Stimulated activated effector memory CD8-positive, alpha-beta T cell treated with anti-CD3 and anti-CD28 coated beads, Interleukin-12 subunit alpha, Interleukin-12 subunit beta, amount 100 ng/mL, for 72 hours (primary cell): ENCODE data around the gene CTNND2.

ENCODE experiments used
- ATAC-seq: fragments of 150-1000 bp; cut with Tn5 transposase; 2 replicates; pipeline ENCODE4 v1.10.0; 2021
- DNase-seq, 2 donors: peaks; one replicate each; pipeline ENCODE4 v3.0.0; 2021 to 2022; ENCODE audit warnings: low spot score in 2 of 2
- H3K27ac Mint-ChIP-seq: one replicate; pipeline ENCODE4 v1.8.0; 2022; ENCODE audit warnings: mild to moderate bottlenecking, mixed read lengths
- H3K36me3 Mint-ChIP-seq: one replicate; pipeline ENCODE4 v1.8.0; 2022; ENCODE audit warnings: mild to moderate bottlenecking, mixed read lengths
- H3K4me1 Mint-ChIP-seq: one replicate; pipeline ENCODE4 v1.8.0; 2022; ENCODE audit warnings: mixed read lengths
- H3K4me3 Mint-ChIP-seq: one replicate; pipeline ENCODE4 v1.8.0; 2022; ENCODE audit warnings: mild to moderate bottlenecking, mixed read lengths
- H3K9me3 Mint-ChIP-seq: one replicate; pipeline ENCODE4 v1.8.0; 2022; ENCODE audit warnings: mixed read lengths

Gene CTNND2

DNA sequence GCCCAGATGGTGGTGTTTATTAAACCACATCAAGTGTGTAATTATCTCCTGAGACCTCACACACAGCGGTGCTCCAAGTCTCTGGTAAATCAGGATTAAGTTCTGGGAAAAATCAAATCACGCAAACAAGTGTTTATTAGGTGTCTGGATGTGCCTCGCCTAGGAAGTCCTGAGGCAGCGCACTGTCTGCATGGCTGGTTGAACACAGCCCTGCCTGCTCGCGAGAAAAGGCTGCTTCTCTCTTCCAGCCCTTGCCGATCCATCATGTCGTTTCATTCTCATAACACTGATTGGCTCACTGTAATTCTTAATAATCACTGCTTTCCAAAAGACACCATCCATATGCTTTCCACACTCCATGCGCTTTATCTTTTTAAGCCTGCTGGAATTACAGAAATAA lies 913.6 kb downstream of the CTNND2 start:
- Mint-ChIP-seq H3K4me1 (peaks cover 11% of the 10 kb centered on the region), H3K27ac (no peak overlapping the region)

GRCh38 chr5:10989577-10990263 lies 914.5 kb downstream of the CTNND2 start:
- no peak overlapping the region for H3K27ac Mint-ChIP-seq
- no peaks in the 10 kb centered on the region for H3K36me3 Mint-ChIP-seq
- peaks cover 11% of the 10 kb centered on the region for H3K4me1 Mint-ChIP-seq
- no peaks in the 10 kb centered on the region for H3K9me3 Mint-ChIP-seq
- no peak for ATAC-seq
- no peak for DNase-seq
- no peak overlapping the region for H3K4me3 Mint-ChIP-seq

More for the DNA sequence above, 913.6 kb downstream of the CTNND2 start:
- ATAC-seq (no peak), DNase-seq (no peak)
- Mint-ChIP-seq H3K9me3 (no peaks in the 10 kb centered on the region), H3K36me3 (no peaks in the 10 kb centered on the region), H3K4me3 (no peak overlapping the region)

DNA sequence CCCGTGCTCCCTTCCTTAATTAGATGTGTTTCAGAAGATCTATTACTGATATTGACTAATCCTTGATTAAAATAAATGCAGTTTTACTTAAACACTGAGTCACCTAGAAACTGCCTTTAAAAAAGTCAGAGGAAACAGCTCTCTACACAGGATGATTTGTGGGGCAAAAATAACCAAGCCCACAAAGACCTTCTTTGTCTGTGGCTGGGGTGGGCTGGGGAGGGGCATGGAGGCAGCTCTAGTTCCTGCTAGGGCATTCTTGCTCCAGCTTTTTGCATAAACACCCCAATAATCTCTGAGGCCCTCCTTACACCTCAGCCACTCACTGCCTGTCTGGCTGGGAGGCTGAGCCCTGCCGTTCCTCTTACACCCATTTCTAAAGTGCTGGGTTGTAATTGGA lies 915.6 kb downstream of the CTNND2 start:
- no peak overlapping the region for H3K4me3 Mint-ChIP-seq
- no peak for ATAC-seq
- H3K27ac Mint-ChIP-seq, result no peak overlapping the region
- H3K9me3 Mint-ChIP-seq, result no peaks in the 10 kb centered on the region
- peaks cover 11% of the 10 kb centered on the region for H3K4me1 Mint-ChIP-seq
- DNase-seq, result no peak
- no peaks in the 10 kb centered on the region for H3K36me3 Mint-ChIP-seq

DNA sequence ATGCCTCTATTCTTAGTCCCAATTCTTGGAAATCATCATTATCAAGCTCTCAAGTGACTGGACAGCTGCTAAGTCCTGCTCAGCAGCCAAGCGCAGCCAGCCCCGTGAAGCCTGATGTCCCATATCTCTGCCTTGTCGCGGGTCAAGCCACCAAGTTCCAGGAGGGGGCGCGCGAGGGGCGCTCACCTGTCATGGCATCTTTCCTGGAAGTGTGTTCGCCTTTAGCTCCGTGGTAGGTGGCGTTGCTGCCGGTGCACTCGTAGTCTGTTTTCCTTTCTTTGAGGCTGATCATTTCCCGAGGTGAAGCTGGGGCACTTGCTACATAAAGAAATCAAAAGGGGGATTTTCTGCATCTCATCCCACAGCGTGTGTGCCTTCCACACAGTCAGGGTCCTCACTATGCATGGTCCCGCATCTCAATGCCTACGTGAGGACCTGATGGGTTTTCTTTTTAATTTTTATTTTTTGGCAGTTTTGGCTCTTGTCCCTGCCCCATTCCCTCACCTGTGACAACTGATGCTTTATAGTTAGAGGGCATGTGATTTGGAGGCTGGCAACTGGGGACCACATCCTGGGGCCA lies 916.2 kb downstream of the CTNND2 start:
- no peaks in the 10 kb centered on the region for H3K36me3 Mint-ChIP-seq
- H3K4me3 Mint-ChIP-seq, result no peak overlapping the region
- DNase-seq (peak; percentile 51 to 76), ATAC-seq (peak; percentile 74)
- no peak overlapping the region for H3K27ac Mint-ChIP-seq
- no peaks in the 10 kb centered on the region for H3K9me3 Mint-ChIP-seq
- peaks cover 11% of the 10 kb centered on the region for H3K4me1 Mint-ChIP-seq

DNA sequence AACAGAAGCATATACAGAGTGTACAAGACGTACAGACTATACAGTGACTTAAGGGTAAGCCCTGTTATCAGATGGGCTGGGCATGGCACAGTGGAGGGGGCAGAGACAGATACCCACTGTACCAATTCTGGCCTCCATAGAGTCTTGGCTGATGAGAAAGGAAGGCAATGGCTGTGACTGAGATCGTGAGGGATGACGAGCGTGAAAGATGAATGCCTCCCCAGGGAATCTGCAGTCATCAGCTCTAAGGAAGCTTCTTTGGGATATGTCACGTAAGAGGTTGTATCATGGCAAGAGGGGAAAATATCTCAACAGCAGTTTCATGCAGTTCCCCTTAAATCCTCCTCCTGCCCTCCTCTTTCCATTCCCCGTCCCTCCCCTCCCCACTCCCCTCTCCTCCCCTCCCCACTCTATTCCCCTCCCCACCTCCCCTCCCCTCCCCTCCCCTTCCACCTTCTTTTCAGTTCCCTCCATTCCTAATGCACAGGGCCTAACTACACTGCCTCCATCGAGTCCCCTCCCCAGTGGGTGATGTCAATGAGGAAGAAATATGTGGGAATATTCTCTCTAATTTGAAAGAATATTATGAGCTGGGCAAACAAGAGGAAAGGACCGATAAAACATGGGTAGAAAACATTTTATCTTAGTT lies 916.8 kb downstream of the CTNND2 start:
- no peaks in the 10 kb centered on the region for H3K9me3 Mint-ChIP-seq
- peaks cover 11% of the 10 kb centered on the region for H3K4me1 Mint-ChIP-seq
- DNase-seq (no peak), ATAC-seq (no peak)
- H3K36me3 Mint-ChIP-seq, result no peaks in the 10 kb centered on the region
- no peak overlapping the region for H3K4me3 Mint-ChIP-seq
- no peak overlapping the region for H3K27ac Mint-ChIP-seq

- Mint-ChIP-seq H3K4me3 (no peak overlapping the region), H3K36me3 (no peaks in the 10 kb centered on the region), H3K9me3 (no peaks in the 10 kb centered on the region), H3K4me1 (peaks cover 11% of the 10 kb centered on the region), H3K27ac (no peak overlapping the region)
- ATAC-seq, result no peak
- DNase-seq, result no peak
These were observed 918.5 kb downstream of the CTNND2 start for GRCh38 chr5:10985721-10986110.

GRCh38 chr5:10985091-10985720 lies 919.0 kb downstream of the CTNND2 start:
- Mint-ChIP-seq H3K27ac (no peak overlapping the region), H3K36me3 (no peaks in the 10 kb centered on the region), H3K9me3 (no peaks in the 10 kb centered on the region), H3K4me1 (peaks cover 11% of the 10 kb centered on the region), H3K4me3 (no peak overlapping the region)
- ATAC-seq, result no peak
- DNase-seq, result no peak

GRCh38 chr5:10984021-10984715 lies 920.1 kb downstream of the CTNND2 start:
- peaks cover 11% of the 10 kb centered on the region for H3K4me1 Mint-ChIP-seq
- ATAC-seq (no peak), DNase-seq (no peak)
- H3K4me3 Mint-ChIP-seq, result no peak overlapping the region
- H3K27ac Mint-ChIP-seq, result no peak overlapping the region
- H3K9me3 Mint-ChIP-seq, result no peaks in the 10 kb centered on the region
- H3K36me3 Mint-ChIP-seq, result no peaks in the 10 kb centered on the region

DNA sequence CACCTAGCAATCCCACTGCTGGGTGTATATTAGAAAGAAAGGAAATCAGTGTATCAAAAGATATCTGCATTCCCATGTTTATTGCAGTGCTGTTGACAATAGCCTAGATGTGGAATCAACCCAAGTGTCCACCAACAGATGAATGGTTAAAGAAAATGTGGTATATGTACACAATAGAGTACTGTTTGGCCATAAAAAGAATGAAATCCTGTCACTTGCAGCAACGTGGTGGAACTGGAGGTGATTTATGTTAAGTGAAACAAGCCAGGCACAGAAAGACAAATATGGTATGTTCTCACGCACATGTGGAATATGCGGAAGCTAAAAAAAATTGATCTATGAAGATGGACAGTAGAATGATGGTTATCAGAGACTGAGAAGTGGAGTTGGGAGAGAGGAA lies 921.6 kb downstream of the CTNND2 start:
- no peaks in the 10 kb centered on the region for H3K4me1 Mint-ChIP-seq
- no peak overlapping the region for H3K4me3 Mint-ChIP-seq
- H3K27ac Mint-ChIP-seq, result no peak overlapping the region
- H3K9me3 Mint-ChIP-seq, result no peaks in the 10 kb centered on the region
- ATAC-seq (no peak), DNase-seq (no peak)
- no peaks in the 10 kb centered on the region for H3K36me3 Mint-ChIP-seq

DNA sequence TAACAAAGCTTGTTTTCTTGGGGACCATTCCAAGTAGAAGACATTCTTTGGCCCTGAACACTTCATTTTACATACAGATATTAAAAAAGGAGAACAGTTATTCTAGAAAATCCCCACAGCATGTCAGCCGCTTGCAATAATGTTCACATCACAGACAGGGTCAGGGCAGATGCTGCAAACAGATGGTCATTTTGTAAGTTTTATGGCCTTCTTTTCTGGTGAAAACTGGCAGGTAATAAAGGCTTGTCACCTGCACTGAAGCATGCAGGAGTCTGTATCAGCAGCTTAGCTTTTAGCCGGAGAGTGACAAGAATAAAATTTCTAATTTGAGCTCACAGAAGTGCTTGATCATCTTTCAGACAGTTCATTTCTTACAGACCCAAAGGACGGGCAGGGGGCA lies 922.3 kb downstream of the CTNND2 start:
- Mint-ChIP-seq H3K4me3 (no peak overlapping the region), H3K4me1 (no peaks in the 10 kb centered on the region), H3K9me3 (no peaks in the 10 kb centered on the region), H3K27ac (no peak overlapping the region), H3K36me3 (no peaks in the 10 kb centered on the region)
- ATAC-seq (no peak), DNase-seq (no peak)

DNA sequence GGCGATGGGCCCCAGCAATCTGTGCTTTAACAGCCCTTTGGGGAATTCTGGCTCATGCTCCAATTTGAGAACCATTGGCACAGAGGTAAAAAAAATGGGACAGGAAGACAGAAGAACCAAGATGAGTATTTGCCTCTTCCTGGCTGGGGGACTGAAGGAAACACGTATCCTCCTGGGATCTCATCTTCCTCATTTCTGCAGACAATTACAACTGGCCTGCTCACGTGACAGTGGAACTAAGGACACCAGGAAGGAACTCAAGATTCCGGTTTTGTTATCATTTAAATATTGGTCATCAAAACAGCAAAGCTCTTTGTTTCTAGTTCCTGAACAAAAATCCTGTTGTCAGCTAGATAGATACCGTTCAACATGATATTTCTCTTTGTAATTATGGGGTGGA lies 927.2 kb downstream of the CTNND2 start:
- DNase-seq (no peak), ATAC-seq (no peak)
- no peak overlapping the region for H3K27ac Mint-ChIP-seq
- H3K9me3 Mint-ChIP-seq, result no peaks in the 10 kb centered on the region
- H3K4me1 Mint-ChIP-seq, result no peaks in the 10 kb centered on the region
- no peak overlapping the region for H3K4me3 Mint-ChIP-seq
- H3K36me3 Mint-ChIP-seq, result no peaks in the 10 kb centered on the region

DNA sequence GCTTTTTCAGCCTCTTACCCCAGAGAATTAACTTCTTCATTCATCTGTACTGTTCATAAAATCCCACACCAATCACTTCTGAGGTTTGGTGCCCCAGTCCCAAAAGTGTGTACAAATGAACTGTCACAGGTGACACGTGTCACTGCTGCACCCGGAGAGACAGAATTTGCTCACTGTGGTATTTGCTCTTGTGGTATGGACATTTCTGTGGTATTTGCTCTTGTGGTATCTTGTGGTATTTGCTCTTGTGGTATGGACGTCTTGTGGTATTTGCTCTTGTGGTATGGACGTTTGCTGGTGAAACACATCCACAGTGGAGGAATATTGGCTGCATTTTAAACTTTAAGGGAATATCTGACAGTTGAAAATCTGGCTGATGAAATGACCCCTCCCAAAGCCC lies 928.3 kb downstream of the CTNND2 start:
- Mint-ChIP-seq H3K27ac (no peak overlapping the region), H3K4me1 (no peaks in the 10 kb centered on the region)

DNA sequence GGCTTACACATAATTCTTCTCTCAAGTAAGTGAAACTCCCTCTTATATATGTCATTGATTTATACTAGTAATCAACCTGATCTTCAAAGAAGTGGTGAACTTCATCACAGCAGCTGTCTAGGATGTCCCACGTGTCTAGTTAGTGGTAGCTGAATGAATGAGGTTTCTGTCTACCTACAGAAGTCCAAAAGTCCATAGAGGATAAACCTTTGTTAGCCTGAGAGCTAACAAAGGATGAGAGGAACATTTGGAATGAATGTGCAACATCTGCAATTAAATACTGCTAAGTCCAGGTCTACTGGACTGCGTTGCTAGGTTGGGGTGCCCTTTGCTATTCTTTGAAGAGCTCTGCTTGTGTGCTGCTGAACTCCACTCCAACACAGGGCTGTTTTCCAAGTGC lies 929.4 kb downstream of the CTNND2 start:
- DNase-seq (no peak), ATAC-seq (no peak)
- Mint-ChIP-seq H3K9me3 (no peaks in the 10 kb centered on the region), H3K4me1 (no peaks in the 10 kb centered on the region), H3K36me3 (no peaks in the 10 kb centered on the region), H3K4me3 (no peak overlapping the region), H3K27ac (no peak overlapping the region)

More for the DNA sequence above, 928.3 kb downstream of the CTNND2 start:
- Mint-ChIP-seq H3K9me3 (no peaks in the 10 kb centered on the region), H3K4me3 (no peak overlapping the region), H3K36me3 (no peaks in the 10 kb centered on the region)
- DNase-seq (no peak), ATAC-seq (peak; percentile 28)

GRCh38 chr5:10973316-10973715 lies 930.9 kb downstream of the CTNND2 start:
- no peak overlapping the region for H3K4me3 Mint-ChIP-seq
- no peaks in the 10 kb centered on the region for H3K36me3 Mint-ChIP-seq
- H3K4me1 Mint-ChIP-seq, result no peaks in the 10 kb centered on the region
- H3K27ac Mint-ChIP-seq, result no peak overlapping the region
- ATAC-seq (no peak), DNase-seq (no peak)
- H3K9me3 Mint-ChIP-seq, result no peaks in the 10 kb centered on the region

GRCh38 chr5:10969684-10970180 lies 934.5 kb downstream of the CTNND2 start:
- no peaks in the 10 kb centered on the region for H3K9me3 Mint-ChIP-seq
- H3K36me3 Mint-ChIP-seq, result no peaks in the 10 kb centered on the region
- ATAC-seq, result no peak
- H3K4me1 Mint-ChIP-seq, result no peaks in the 10 kb centered on the region
- H3K27ac Mint-ChIP-seq, result no peak overlapping the region
- DNase-seq, result no peak
- no peak overlapping the region for H3K4me3 Mint-ChIP-seq
